ENCODE data around the gene MSL3. TPM values are rescaled to one million over a fixed set of nuclear protein-coding genes. Genes with fewer than 3 reads are reported as not detected.

The MSL3 gene
- total and polyA plus RNA-seq, 2 of the 8 experiments (the other 6 are each of a cell fraction or from before 2014, with no cell fraction given), result 10.6 to 12.3 TPM

DNA sequence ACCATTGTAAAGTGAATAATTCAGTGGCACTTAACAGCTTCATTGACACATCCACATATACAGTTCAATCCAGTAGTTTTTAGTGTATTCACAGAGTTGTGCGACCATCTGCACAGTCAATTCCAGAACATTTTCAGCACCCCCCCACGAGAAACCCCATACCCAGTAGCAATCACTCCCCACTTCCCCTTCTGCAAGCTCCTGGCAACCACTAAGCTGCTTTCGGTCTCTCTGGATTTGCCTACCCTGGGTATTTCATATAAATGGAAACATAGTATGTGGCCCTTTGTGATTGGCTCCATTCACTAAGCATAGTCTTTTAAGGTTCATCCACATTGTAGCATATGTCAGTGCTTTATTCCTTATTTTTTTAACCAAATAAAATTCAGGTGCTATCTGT lies 10.0 kb downstream of the MSL3 start:
- Histone ChIP-seq H3K36me3 (ENCODE audit: control insufficient read depth in 2 of 4, insufficient read depth in 4 of 4, low read length in 3 of 4) (peaks cover 0 to 21% (median 9%) of the 10 kb centered on the region in 4 experiments; a peak in 6 of 8 replicates), H3K14ac (ENCODE audit: insufficient read length) (no peak overlapping the region), H2BK120ac (replicated peaks; ENCODE audit: low read depth, low read length) (no peak overlapping the region), H3K4me2 (ENCODE audit: insufficient read depth in 1 of 2, low read depth in 2 of 2, low read length in 2 of 2) (no peak overlapping the region), H3K56ac (replicated peaks; ENCODE audit: insufficient read length, low read depth, low read length) (no peak overlapping the region), H3K9me3 (ENCODE audit: insufficient read depth in 2 of 2, low read depth in 1 of 2, low read length in 1 of 2) (no peaks in the 10 kb centered on the region), H2AFZ (ENCODE audit: low read length) (no peak overlapping the region), H2AK5ac (ENCODE audit: low read depth, low read length) (no peak overlapping the region), H3K79me2 (ENCODE audit: control insufficient read depth in 1 of 2, insufficient read depth in 2 of 2, low read length in 2 of 2) (no peaks in the 10 kb centered on the region), H3K23me2 (ENCODE audit: low read depth, low read length) (no peaks in the 10 kb centered on the region), H3K23ac (ENCODE audit: insufficient read length) (no peak overlapping the region), H3K79me1 (ENCODE audit: low read depth, low read length) (no peaks in the 10 kb centered on the region), H2BK20ac (ENCODE audit: low read length) (no peak overlapping the region), H3K4me3 (ENCODE audit: extremely low read depth in 1 of 4, insufficient read depth in 2 of 4, low read depth in 3 of 4, low read length in 4 of 4) (no peak overlapping the region), H4K8ac (ENCODE audit: extremely low read depth, insufficient read depth, low read length) (no peak overlapping the region), H4K91ac (replicated peaks; ENCODE audit: insufficient read length, low read length) (no peak overlapping the region), H3K4ac (replicated peaks; ENCODE audit: insufficient read length, low read depth, low read length) (no peak overlapping the region), H3K18ac (ENCODE audit: extremely low read depth, low read length) (no peak overlapping the region), H3K9ac (replicated peaks in 1 of 4; ENCODE audit: extremely low read depth in 1 of 4, low read depth in 3 of 4, low read length in 3 of 4) (no peak overlapping the region), H3K27ac (ENCODE audit: low read depth, low read length) (no peak overlapping the region), H4K20me1 (replicated peaks in 1 of 2; ENCODE audit: control insufficient read depth in 1 of 2, insufficient read depth in 2 of 2, low read length in 2 of 2) (no peaks in the 10 kb centered on the region), H2BK12ac (ENCODE audit: low read depth, low read length) (no peak overlapping the region), H3K27me3 (replicated peaks in 1 of 4; ENCODE audit: control insufficient read depth in 3 of 4, extremely low read depth in 1 of 4, insufficient read depth in 3 of 4, low read length in 3 of 4) (no peaks in the 10 kb centered on the region), H4K5ac (ENCODE audit: insufficient read length, low read depth, low read length) (no peak overlapping the region), H3K4me1 (replicated peaks in 1 of 4; ENCODE audit: control insufficient read depth in 3 of 4, insufficient read depth in 4 of 4, low read length in 3 of 4) (no peaks in the 10 kb centered on the region), H2BK5ac (ENCODE audit: low read depth, low read length) (no peak overlapping the region), H2BK15ac (ENCODE audit: low read length) (no peak overlapping the region)
- POLR2A ChIA-PET (ENCODE audit: partially characterized antibody), result no interaction called here
- DNase-seq (ENCODE audit: low read depth in 1 of 2, low spot score in 2 of 2) (no peak), FAIRE-seq (no peak)
- 89% methylated on average over 2 of the region's 3 CpGs; no CpG with 5 or more reads in 1 of the 2 experiments for WGBS, 2 experiments (ENCODE audit: extremely low coverage in 1 of 2, insufficient coverage in 1 of 2, insufficient read length in 1 of 2, insufficient replicate concordance in 2 of 2, low coverage in 1 of 2, low lambda C conversion rate in 2 of 2, missing lambda C conversion rate in 1 of 2)
- CTCF ChIA-PET (ENCODE audit: partially characterized antibody), result interaction anchor here (0.8 to 3.6 kb wide), 2 partner anchors 232 to 236 kb away, joined by 3 to 11 read pairs; no protein-coding TSS in a partner anchor
- TF ChIP-seq HDAC6 (IDR thresholded peaks at IDR 0.05; ENCODE audit: low read depth, low read length) (no peak), CBX8 (IDR thresholded peaks at IDR 0.05; ENCODE audit: borderline replicate concordance, low read depth, low read length) (no peak), MAFK (IDR thresholded peaks at IDR 0.05; ENCODE audit: low read depth, low read length) (no peak), CHD1 (IDR thresholded peaks at IDR 0.05; ENCODE audit: low read depth, low read length) (no peak), CHD2 (IDR thresholded peaks at IDR 0.05; ENCODE audit: low read length) (no peak), EZH2 (IDR thresholded peaks at IDR 0.05; ENCODE audit: low read depth, low read length, severe bottlenecking) (no peak)

Data from H1 (cell line).